ENCODE measurements around the gene STX16. TPM values are rescaled to one million over a fixed set of nuclear protein-coding genes. Genes with fewer than 3 reads are reported as not detected.
"Not testable (repeated sequence)": the region's sequence is repeated elsewhere in the genome, so short reads cannot be mapped to it uniquely, and the experiment has no call there.

Gene STX16
- total RNA-seq, 2 experiments from 2014 or later, result 163 to 173 TPM

GRCh38 chr20:58719971-58720371 is 68.9 kb downstream of the STX16 start:
- H3K4me3 Mint-ChIP-seq, result no peak overlapping the region
- ChIA-PET CTCF (no interaction called here), POLR2A (no interaction called here)
- H3K9me3 Mint-ChIP-seq, result peaks cover 3% of the 10 kb centered on the region
- H3K27ac Mint-ChIP-seq, result no peak overlapping the region
- no peaks in the 10 kb centered on the region for H3K4me1 Mint-ChIP-seq
- no peak for DNase-seq
- peaks cover 32% of the 10 kb centered on the region for H3K27me3 Mint-ChIP-seq
- no peaks in the 10 kb centered on the region for H3K36me3 Mint-ChIP-seq (ENCODE audit: low read depth)

DNA sequence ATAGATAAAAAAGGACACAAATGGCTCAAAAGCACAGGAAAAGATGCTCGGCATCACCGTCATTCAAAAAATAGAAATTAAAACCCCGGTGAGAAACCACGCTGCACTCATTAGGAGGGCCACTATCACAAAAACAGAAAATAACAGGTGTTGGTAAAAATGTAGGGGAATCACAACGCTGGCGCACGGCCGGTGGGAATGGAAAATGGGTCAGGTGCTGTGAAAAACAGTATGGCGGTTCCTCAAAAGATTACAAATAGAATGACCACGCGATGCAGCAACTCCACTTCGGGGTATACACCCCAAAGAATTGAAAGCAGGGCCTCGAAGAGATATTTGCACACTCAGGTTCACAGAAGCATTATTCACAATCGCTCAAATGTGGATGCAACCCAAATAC is 69.8 kb downstream of the STX16 start:
- Mint-ChIP-seq H3K4me3 (no peak overlapping the region), H3K4me1 (no peaks in the 10 kb centered on the region), H3K27ac (no peak overlapping the region), H3K27me3 (peaks cover 32% of the 10 kb centered on the region), H3K9me3 (peaks cover 3% of the 10 kb centered on the region), H3K36me3 (ENCODE audit: low read depth) (no peaks in the 10 kb centered on the region)
- CTCF ChIA-PET, result no interaction called here
- DNase-seq, result no peak
- POLR2A ChIA-PET, result no interaction called here

DNA sequence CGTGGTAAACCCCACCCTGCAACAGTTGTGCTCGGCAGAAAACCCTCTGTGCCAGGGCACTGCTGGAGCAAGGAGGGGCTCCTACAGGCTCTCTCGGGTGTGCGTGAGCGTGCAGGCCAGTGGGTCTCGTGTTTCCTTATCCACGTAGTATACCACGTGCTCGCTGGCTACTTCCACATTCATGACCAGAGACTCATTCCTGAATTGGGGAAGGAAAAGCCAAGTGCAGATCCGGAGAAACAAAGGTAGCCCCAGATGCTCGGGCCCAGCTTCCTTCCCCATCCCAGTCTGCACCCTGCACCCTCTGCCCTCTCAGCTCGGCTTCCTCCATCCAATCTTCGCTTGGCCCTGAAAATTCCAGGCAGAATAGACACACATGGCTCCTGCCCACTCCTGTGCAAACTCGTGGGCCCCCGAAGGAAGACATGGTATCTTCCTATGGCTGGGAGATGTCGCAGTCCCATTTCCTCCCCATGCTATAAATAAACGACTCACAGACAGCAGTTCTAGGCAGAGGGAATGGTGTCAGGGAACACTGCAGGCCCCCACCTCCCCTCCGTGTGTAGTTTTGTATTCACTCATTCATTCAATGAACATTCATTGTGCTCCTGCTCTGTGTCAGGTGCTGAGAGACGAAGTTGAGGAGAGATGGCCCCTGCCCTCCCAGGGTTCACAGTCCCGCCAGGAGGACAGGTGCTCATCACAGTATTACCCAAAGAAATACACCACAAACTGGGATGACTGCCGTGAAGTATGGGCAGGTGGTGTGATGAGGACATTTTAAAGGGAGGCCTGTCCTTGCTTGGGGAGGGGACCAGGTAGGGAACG is 71.1 kb downstream of the STX16 start:
- POLR2A ChIA-PET, result no interaction called here
- no peak for DNase-seq
- H3K4me1 Mint-ChIP-seq, result no peaks in the 10 kb centered on the region
- H3K4me3 Mint-ChIP-seq, result no peak overlapping the region
- peaks cover 5% of the 10 kb centered on the region for H3K9me3 Mint-ChIP-seq
- no peaks in the 10 kb centered on the region for H3K36me3 Mint-ChIP-seq (ENCODE audit: low read depth)
- CTCF ChIA-PET, result no interaction called here
- H3K27ac Mint-ChIP-seq, result no peak overlapping the region
- peaks cover 43% of the 10 kb centered on the region for H3K27me3 Mint-ChIP-seq

DNA sequence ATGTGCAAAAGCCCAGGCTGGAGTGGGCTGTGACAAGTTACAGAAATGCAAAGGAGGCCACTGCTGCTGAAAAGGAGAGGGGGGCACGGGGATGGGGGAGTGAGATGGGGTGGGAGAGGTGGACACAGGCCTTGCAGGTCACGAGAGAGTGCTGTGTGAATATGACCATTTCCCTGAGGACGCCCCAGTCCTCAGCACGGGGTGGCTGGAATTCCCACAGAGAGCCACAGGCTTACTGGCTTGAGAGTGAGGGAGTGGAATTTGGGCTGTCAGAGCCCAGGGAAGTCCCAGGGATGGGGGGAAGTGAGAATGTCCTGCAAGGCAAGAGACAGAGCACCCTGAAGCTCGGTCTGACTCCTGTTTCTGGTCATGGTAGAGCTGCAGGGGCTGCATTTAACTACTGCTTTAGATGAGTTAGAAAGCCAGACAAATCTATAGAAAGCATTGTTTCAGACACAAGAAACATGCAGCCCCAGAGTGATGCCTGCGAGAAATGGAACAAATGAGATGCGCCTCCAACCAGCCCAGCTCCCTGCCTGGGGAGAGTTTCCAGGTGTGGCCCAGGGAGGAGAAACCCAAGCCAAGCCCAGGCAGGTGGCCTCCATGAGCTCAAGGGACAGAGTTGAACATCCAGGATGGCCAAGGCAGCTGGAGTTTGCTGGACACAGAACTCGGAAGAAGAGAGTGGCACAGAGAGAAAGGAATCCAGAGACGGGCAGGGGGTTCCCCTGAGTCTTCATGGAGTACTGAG is 72.0 kb downstream of the STX16 start:
- CTCF ChIA-PET, result no interaction called here

GRCh38 chr20:58723628-58723984 is 72.5 kb downstream of the STX16 start:
- Mint-ChIP-seq H3K27ac (no peak overlapping the region), H3K27me3 (peaks cover 51% of the 10 kb centered on the region), H3K4me3 (no peak overlapping the region), H3K36me3 (ENCODE audit: low read depth) (no peaks in the 10 kb centered on the region), H3K4me1 (no peaks in the 10 kb centered on the region), H3K9me3 (peaks cover 10% of the 10 kb centered on the region)
- DNase-seq, result no peak
- POLR2A ChIA-PET, result no interaction called here
- CTCF ChIA-PET, result no interaction called here

More for the DNA sequence above, 72.0 kb downstream of the STX16 start:
- DNase-seq, result peak; percentile 4
- no peaks in the 10 kb centered on the region for H3K4me1 Mint-ChIP-seq
- H3K4me3 Mint-ChIP-seq, result no peak overlapping the region
- no peak overlapping the region for H3K27ac Mint-ChIP-seq
- POLR2A ChIA-PET, result no interaction called here
- H3K27me3 Mint-ChIP-seq, result peaks cover 50% of the 10 kb centered on the region
- H3K36me3 Mint-ChIP-seq (ENCODE audit: low read depth), result no peaks in the 10 kb centered on the region
- peaks cover 10% of the 10 kb centered on the region for H3K9me3 Mint-ChIP-seq

DNA sequence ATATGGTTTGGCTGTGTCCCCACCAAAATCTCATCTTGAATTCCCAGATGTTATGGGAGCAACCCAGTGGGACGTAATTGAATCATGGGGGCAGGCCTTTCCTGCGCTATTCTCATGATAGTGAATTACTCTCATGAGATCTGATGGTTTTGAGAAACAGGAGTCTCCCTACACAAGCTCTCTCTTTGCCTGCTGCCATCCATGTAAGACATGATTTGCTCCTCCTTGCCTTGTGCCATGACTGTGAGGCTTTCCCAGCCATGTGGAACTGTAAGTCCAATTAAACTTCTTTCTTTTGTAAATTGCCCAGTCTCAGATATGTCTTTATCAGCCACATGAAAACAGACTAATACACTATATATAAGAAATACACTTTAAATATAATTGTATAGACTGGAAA is 75.1 kb downstream of the STX16 start:
- H3K27me3 Mint-ChIP-seq, result peaks cover 58% of the 10 kb centered on the region
- H3K4me3 Mint-ChIP-seq; H3K36me3 Mint-ChIP-seq (ENCODE audit: low read depth); H3K4me1 Mint-ChIP-seq; POLR2A ChIA-PET; H3K27ac Mint-ChIP-seq; H3K9me3 Mint-ChIP-seq; CTCF ChIA-PET: not testable (repeated sequence)
- DNase-seq, result peak; percentile 3

Other genes with a start within 250 kb of the STX16 start
- gene APCDD1L, start 135.9 kb upstream of the STX16 start, total RNA-seq, result not detected
- 10 to 100 TPM; 28.7 to 30.7 TPM for gene NPEPL1, start 41.5 kb downstream of the STX16 start, total RNA-seq
- gene GNAS-AS1, start 199.6 kb downstream of the STX16 start, total RNA-seq, result 1 to 10 TPM in 1 of 2 experiments, under 1 TPM in 1; 0.96 to 1.5 TPM
- gene GNAS, start 201.4 kb downstream of the STX16 start, total RNA-seq, result 1,000 to 10,000 TPM; 1,022 to 1,326 TPM

Data from activated CD4-positive, alpha-beta T cell treated with anti-CD3 and anti-CD28 coated beads, Interleukin-2, amount 10 ng/mL, durations not matched to agents 7 days and 5 days (primary cell).